PC-9 (cell line): ENCODE data around the gene C16orf86. TPM values are rescaled to one million over a fixed set of nuclear protein-coding genes. Genes with fewer than 3 reads are reported as not detected.

Source experiments
- BruUV-seq: library from RNA; stranded (reverse); fragments of 400-500 nt; replicated peaks from 2 replicates; lab custom pipeline; 2021; lab: Mats Ljungman, UMichigan
- CTCF ChIA-PET: fragments of 300-600 bp; sonication (Branson Sonifier 250); formaldehyde crosslinking; loops from one replicate; lab custom pipeline; 2022; ENCODE audit warnings: antibody characterized with exemption; lab: Charles Lee
- POLR2A ChIA-PET: fragments of 300-600 bp; sonication (Branson Sonifier 250); formaldehyde crosslinking; loops from one replicate; lab custom pipeline; 2022; ENCODE audit warnings: antibody characterized with exemption; ENCODE audit not compliant: unreplicated experiment; lab: Charles Lee
- DNase-seq, 2 experiments: peaks; one replicate each; pipeline versions ENCODE4 v3.0.0 to v3.0.0-alpha.2; 2015 to 2022; ENCODE audit warnings: mixed read lengths in 1 of 2
- H2AFZ ChIP-seq: fragments of 200-600 bp; sonication (generic); 2 replicates; pipeline ENCODE4 v1.8.1; 2017; ENCODE audit warnings: antibody characterized with exemption
- H3F3A ChIP-seq: fragments of 200-600 bp; sonication (generic); 2 replicates; pipeline ENCODE4 v1.8.1; 2017; ENCODE audit warnings: antibody characterized with exemption, mild to moderate bottlenecking, low read depth; ENCODE audit not compliant: insufficient read depth
- H3K27ac ChIP-seq: fragments of 200-600 bp; sonication (generic); 2 replicates; pipeline ENCODE4 v1.6.1; 2016; ENCODE audit warnings: mixed run types
- H3K27me3 ChIP-seq: fragments of 200-600 bp; sonication (generic); 2 replicates; pipeline ENCODE4 v1.6.1; 2016; ENCODE audit warnings: low read depth, mixed run types; ENCODE audit not compliant: insufficient read depth
- H3K36me3 ChIP-seq: fragments of 200-600 bp; sonication (generic); 2 replicates; pipeline ENCODE4 v1.6.1; 2016; ENCODE audit warnings: low read depth, mixed run types
- H3K4me1 ChIP-seq: fragments of 200-600 bp; sonication (generic); replicated peaks from 2 replicates; pipeline ENCODE4 v1.6.1; 2016; ENCODE audit warnings: mixed run types; ENCODE audit not compliant: insufficient read depth
- H3K4me2 ChIP-seq: fragments of 200-600 bp; sonication (generic); 2 replicates; pipeline ENCODE4 v1.6.1; 2017; ENCODE audit warnings: mixed run types
- H3K4me3 ChIP-seq: fragments of 200-600 bp; sonication (generic); 2 replicates; pipeline ENCODE4 v1.6.1; 2016; ENCODE audit warnings: mixed run types
- H3K79me2 ChIP-seq: fragments of 200-600 bp; sonication (generic); 2 replicates; pipeline ENCODE4 v1.6.1; 2017; ENCODE audit warnings: low read depth, mixed run types
- H3K9me2 ChIP-seq: fragments of 200-600 bp; sonication (generic); 2 replicates; pipeline ENCODE4 v1.8.1; 2017; ENCODE audit warnings: mild to moderate bottlenecking; ENCODE audit not compliant: insufficient read depth
- H3K9me3 ChIP-seq: fragments of 200-600 bp; sonication (generic); 2 replicates; pipeline ENCODE4 v1.8.1; 2016; ENCODE audit warnings: low read depth; ENCODE audit not compliant: insufficient read depth
- H4K20me1 ChIP-seq: fragments of 200-600 bp; sonication (generic); 2 replicates; pipeline ENCODE4 v1.8.1; 2017; ENCODE audit not compliant: insufficient read depth
- EZH2 ChIP-seq: fragments of 200-600 bp; sonication (generic); IDR thresholded peaks from 2 replicates; pipeline ENCODE4 v1.8.0; 2017; ENCODE audit warnings: antibody characterized with exemption, low read depth
- intact Hi-C: fragments of 100-400 bp; cut with micrococcal nuclease; formaldehyde crosslinking; loops from one replicate; pipeline ENCODE4 v1.10.0; 2022; ENCODE audit not compliant: unreplicated experiment
- total RNA-seq: library from RNA; stranded (reverse); gene quantifications from 2 replicates; pipeline ENCODE4 v1.2.3, GENCODE V29; 2021
- TF ChIP-seq, protein P1 (sequence below): fragments of 200-600 bp; sonication (generic); conservative IDR thresholded peaks from 2 replicates; pipeline ENCODE4 v1.6.1; 2017; ENCODE audit warnings: mixed run types, antibody characterized with exemption, mild to moderate bottlenecking, moderate library complexity

The C16orf86 gene
- total RNA-seq, 1 experiment from 2014 or later, result 0.46 TPM

DNA sequence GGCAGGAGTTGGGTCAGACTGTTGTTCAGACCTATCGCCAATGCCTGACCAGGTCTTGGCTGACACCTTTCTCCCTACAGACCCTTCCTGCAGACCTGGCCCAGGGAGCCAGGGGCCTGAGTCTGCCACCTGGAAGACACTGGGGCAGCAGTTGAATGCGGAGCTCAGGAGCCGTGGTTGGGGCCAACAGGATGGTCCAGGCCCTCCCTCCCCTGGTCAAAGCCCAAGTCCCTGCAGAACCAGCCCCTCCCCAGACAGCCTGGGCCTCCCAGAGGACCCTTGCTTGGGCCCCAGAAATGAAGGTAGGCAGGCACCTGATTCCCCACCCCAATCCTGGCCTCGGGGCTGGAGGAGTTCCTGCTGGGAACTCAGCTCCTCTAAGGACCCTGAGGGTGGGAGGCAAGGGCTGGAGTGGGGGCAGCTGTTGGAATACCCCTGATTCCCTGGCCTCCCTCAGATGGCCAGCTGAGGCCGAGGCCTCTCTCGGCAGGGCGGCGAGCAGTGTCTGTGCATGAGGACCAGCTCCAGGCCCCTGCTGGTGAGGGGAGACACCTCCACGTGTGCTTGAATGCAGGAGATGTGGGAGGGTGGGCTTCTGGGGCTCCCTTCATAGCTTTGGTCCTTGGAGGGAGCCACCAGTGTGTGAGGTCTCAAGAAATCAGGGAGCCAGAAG, 10.1 kb upstream of the C16orf86 start:
- CTCF ChIA-PET, result no interaction called here

DNA sequence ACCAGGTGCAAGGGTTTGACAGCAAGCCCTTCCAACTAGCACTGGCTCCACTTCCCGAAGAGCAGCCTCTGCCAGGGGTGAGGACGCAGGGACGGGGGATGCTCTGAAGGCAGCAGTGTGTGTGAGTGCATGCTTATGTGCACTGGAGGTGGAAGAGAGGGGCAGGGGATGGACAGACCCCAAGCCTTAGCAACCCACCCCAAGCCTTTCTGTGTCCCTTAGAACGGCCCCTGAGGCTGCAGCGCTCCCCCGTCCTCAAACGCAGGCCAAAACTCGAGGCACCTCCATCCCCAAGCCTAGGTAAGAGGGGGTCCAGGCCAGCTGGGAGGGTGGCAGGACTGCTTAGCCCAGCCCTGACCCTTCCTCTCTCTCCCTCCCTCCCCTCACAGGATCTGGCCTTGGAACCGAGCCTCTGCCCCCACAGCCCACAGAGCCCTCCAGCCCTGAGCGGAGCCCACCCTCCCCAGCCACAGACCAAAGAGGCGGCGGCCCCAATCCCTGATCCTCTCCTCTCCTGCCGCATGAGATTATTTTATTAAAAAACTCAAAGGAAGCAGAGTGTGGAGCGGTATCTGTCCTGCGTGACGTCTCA, 9.5 kb upstream of the C16orf86 start:
- no peaks in the 10 kb centered on the region for H3K9me2 ChIP-seq
- CTCF ChIA-PET, result no interaction called here
- H3K27ac ChIP-seq, result no peak overlapping the region
- TF ChIP-seq, protein P1, sequence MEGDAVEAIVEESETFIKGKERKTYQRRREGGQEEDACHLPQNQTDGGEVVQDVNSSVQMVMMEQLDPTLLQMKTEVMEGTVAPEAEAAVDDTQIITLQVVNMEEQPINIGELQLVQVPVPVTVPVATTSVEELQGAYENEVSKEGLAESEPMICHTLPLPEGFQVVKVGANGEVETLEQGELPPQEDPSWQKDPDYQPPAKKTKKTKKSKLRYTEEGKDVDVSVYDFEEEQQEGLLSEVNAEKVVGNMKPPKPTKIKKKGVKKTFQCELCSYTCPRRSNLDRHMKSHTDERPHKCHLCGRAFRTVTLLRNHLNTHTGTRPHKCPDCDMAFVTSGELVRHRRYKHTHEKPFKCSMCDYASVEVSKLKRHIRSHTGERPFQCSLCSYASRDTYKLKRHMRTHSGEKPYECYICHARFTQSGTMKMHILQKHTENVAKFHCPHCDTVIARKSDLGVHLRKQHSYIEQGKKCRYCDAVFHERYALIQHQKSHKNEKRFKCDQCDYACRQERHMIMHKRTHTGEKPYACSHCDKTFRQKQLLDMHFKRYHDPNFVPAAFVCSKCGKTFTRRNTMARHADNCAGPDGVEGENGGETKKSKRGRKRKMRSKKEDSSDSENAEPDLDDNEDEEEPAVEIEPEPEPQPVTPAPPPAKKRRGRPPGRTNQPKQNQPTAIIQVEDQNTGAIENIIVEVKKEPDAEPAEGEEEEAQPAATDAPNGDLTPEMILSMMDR, result no peak
- no peak for TF ChIP-seq EZH2
- H3K36me3 ChIP-seq, result no peaks in the 10 kb centered on the region
- H3K4me3 ChIP-seq, result no peak overlapping the region
- no peaks in the 10 kb centered on the region for H3K9me3 ChIP-seq
- BruUV-seq, result no TSS peak
- no peak overlapping the region for H3K4me2 ChIP-seq
- POLR2A ChIA-PET, result no interaction called here
- no peak for DNase-seq
- no peaks in the 10 kb centered on the region for H4K20me1 ChIP-seq
- peaks cover 8% of the 10 kb centered on the region for H3K79me2 ChIP-seq
- H3K27me3 ChIP-seq, result peaks cover 18% of the 10 kb centered on the region
- H3K4me1 ChIP-seq, result peaks cover 12% of the 10 kb centered on the region
- no peak overlapping the region for H2AFZ ChIP-seq
- peaks cover 5% of the 10 kb centered on the region for H3F3A ChIP-seq
- intact Hi-C loops, result no loop called here

More for the DNA sequence above, 10.1 kb upstream of the C16orf86 start:
- Histone ChIP-seq H3K27ac (no peak overlapping the region), H4K20me1 (no peaks in the 10 kb centered on the region), H3K36me3 (no peaks in the 10 kb centered on the region), H3K79me2 (peaks cover 8% of the 10 kb centered on the region), H3K27me3 (peaks cover 24% of the 10 kb centered on the region), H2AFZ (no peak overlapping the region), H3K9me2 (no peaks in the 10 kb centered on the region), H3K4me1 (peaks cover 12% of the 10 kb centered on the region), H3K9me3 (no peaks in the 10 kb centered on the region), H3K4me2 (no peak overlapping the region), H3F3A (peaks cover 5% of the 10 kb centered on the region), H3K4me3 (no peak overlapping the region)
- no peak for TF ChIP-seq EZH2
- TF ChIP-seq, protein P1, result no peak
- POLR2A ChIA-PET, result no interaction called here
- no peak for DNase-seq
- intact Hi-C loops, result no loop called here
- no TSS peak for BruUV-seq

DNA sequence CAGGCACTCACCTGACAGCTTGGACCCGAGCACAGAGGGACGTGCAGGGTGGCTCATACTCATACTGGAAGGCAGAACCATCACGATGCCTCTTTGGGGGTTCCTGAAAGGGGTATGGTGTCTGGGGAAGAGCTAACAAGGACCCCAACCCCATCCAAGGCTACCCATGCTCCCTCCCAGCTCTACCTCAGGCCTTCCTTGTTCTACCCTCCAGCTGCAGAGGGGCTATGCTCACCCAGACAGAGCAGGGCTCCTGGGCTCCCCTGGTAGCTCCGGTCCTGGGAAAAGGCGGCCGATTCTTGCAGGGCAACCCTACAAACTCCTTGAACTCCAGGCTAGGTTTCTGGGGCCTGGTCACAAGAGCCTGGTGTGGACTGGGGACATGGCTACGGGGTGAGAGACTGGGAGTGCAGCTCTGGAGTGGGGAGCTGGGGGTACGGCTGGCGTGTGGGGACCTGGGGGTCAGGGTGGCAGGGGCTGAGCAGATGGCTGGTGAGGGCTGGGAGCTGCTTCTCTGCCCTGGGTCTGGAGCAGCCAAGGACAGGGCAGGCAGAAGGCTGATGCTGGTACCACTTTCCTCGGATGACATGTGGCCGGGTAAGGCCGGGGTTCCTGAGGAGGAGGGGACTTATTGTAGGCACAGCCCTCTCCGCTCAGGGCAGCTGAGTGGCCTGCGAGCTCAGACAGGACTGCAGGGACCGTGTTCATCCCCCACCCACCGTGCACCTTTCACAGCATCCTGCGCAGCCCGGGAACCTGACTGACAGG, 8.7 kb upstream of the C16orf86 start:
- Histone ChIP-seq H3F3A (peaks cover 9% of the 10 kb centered on the region), H3K4me1 (peaks cover 12% of the 10 kb centered on the region), H4K20me1 (no peaks in the 10 kb centered on the region), H3K4me2 (no peak overlapping the region), H3K4me3 (no peak overlapping the region), H3K27ac (no peak overlapping the region), H3K27me3 (peaks cover 14% of the 10 kb centered on the region), H3K36me3 (no peaks in the 10 kb centered on the region), H3K9me2 (no peaks in the 10 kb centered on the region), H3K79me2 (peaks cover 8% of the 10 kb centered on the region), H2AFZ (no peak overlapping the region), H3K9me3 (no peaks in the 10 kb centered on the region)
- ChIA-PET CTCF (interaction anchor here (0.6 kb wide), 1 partner anchor 13 kb away, joined by 11 read pairs; the partner anchor contains the start of gene CARMIL2), POLR2A (no interaction called here)
- DNase-seq, result peak in 1 of 2 experiments; percentile 10
- TF ChIP-seq, protein P1, result no peak
- no peak for TF ChIP-seq EZH2
- BruUV-seq, result no TSS peak
- intact Hi-C loops, result no loop called here
